Stimulated activated CD4-positive, alpha-beta T cell treated with anti-CD3 and anti-CD28 coated beads, Interleukin-1b, Interleukin-23, amount 100 ng/mL, for 4 hours (primary cell): Measurements from ENCODE around the gene ALX1.

ENCODE experiments used
- DNase-seq, 2 donors: peaks; one replicate each; pipeline ENCODE4 v3.0.0-alpha.2; 2020; ENCODE audit warnings: low read depth in 2 of 2

ALX1 gene

DNA sequence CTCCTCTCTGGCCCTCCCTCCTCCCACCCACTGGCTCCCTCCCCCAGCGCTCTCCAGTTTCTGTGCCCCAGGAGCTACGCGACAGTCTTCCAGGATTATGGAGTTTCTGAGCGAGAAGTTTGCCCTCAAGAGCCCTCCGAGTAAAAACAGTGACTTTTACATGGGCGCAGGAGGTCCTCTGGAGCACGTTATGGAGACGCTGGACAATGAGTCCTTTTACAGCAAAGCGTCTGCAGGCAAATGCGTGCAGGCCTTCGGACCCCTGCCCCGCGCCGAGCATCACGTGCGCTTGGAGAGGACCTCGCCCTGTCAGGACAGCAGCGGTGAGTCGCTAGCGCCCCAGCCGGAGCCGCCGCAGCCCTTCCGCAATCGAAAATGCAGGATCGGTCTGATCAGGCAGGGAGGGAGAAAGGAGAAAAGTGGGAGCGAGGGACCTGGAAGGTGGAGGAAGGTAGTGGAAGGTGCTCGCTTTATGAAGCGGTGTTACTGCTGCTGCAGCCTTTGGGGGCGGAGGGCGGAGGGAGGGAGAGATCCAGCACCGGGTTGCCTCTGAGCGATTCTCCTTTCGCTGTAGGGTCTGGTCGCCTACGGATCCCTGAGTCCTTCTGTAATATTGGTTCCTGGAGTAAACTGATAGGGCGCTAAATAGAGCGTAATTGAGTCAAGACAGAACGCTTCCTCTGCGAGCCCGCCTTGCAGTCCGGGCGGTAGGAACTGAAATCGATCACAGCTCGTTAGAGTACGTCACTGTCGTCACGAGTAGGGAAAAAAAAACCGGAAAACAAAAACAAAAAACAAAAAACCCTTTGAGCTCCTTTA, at the start of gene ALX1:
Gene ALX1, plus strand, starts transcription at position 56 of the 819 bp plus-strand sequence. Its CDS starts 42 bp downstream, at position 98.
- no peak for DNase-seq

GRCh38 chr12:85237327-85237726, 42.7 kb upstream of the ALX1 start:
- no peak for DNase-seq

DNA sequence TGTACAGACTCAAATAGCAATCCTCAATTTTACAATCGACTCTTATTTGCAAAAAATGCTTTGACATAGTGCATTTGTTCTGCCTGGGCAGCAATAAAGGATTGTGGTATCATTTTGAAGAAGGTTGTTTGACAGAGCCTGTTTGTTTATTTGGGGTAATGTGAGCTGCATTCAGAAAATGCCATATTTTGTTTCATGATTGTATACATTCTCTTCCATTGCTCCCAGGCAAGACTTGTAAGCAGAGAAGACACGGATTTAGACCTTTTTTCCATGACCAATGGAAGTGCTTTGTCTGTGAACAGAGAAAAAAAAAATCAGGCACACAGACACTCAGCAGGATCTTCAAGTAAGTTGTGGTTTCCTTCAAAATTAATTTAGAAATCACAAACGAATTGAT, 35.5 kb upstream of the ALX1 start:
- DNase-seq: no peak

GRCh38 chr12:85253853-85254252, 26.2 kb upstream of the ALX1 start:
- DNase-seq: no peak

DNA sequence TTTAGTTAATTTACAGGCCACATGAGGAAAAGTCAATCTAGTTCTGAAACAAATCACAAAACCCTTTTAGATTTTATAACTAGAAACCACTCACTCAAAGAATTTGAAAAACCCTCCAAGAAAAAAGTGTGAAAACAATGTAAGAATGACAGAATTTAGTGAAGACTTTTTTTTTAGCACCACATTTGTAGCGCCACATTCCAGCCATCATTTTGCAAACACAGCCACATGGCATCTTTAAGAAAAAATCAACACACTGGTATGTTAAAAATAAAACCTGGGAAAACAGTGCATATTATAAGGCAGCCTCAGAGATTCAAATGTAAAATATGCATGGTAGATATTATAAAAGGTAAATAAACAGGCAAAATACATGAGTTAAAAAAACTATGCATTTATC, 22.3 kb upstream of the ALX1 start:
- DNase-seq: no peak

GRCh38 chr12:85260447-85260846, 19.6 kb upstream of the ALX1 start:
- no peak for DNase-seq

GRCh38 chr12:85260896-85261295, 19.1 kb upstream of the ALX1 start:
- DNase-seq: no peak

DNA sequence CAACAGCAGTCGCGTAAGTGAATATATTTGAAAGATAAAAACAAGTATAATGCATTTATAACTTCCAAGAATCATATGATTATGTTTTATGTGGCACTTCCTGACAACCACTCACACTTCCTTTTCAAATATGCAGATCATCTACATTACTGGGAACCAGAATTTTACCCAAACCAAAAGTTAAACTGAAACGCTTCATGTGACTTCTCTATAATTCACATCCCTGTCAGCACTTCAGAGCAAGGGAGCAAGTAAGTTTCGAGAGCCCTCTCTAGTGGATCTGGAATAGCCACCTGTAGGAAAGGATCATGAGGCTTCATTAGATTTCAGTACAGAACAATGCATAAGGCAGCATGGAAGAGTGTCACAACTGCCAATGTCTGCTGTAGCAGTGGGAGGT, 13.7 kb upstream of the ALX1 start:
- no peak for DNase-seq

- no peak for DNase-seq
Measured at GRCh38 chr12:85273381-85274314, 6.4 kb upstream of the ALX1 start.

DNA sequence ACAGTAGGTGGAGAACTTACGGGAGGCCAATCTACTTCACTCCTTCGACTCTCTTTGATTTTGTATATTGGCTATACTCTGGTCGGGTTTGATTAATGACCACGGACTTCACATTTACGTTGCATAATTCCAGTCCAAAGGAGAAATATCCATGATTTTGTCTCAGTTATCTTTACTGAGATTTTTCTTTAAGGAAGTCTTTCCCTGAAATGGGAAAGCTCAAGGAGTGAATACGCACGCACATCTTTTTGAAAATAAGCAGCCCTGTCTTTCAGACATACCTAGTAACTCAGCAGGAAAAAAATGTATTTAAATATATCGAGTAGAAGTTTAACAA, 5.7 kb upstream of the ALX1 start:
- DNase-seq: no peak

DNA sequence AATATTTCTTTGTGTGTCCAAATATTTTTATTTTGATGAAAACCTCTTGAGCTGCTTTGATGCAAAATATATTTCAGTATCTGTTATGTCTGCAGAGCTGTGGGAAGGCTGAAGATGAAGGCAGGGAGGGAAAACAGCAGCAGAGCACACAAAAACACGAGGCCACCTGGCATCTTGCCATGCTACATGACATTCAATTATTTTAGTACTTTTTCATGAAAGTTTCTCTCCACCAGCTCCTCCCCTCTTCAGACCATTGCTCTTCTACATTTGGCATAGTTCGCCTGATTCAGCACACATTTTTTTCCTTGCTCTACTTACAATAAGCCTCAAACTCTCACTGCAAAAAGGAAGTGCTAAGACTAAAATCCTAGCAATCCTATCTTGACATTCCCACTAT, 4.6 kb upstream of the ALX1 start:
- DNase-seq: no peak

DNA sequence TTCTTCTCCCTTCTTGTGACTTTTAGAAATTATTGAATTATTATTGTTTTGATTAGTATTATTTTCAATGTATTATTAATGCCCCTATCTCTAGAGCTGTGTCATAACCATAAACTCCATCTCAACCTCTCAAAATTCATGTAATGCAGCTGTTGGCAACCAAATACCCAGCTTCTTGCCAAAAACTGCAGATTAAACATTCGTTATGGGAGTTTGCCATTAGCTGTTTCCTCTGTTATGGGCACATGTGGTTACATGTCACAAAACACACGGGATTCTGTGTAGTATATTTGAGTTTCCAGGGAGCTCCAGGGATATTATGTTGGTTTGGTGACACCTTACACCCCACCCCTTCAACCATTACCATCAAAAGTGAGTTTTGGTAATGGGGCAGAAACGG, 2.8 kb upstream of the ALX1 start:
- no peak for DNase-seq

GRCh38 chr12:85277900-85278597, 2.0 kb upstream of the ALX1 start:
- no peak for DNase-seq

GRCh38 chr12:85278598-85279448, 1.2 kb upstream of the ALX1 start:
- no peak for DNase-seq

DNA sequence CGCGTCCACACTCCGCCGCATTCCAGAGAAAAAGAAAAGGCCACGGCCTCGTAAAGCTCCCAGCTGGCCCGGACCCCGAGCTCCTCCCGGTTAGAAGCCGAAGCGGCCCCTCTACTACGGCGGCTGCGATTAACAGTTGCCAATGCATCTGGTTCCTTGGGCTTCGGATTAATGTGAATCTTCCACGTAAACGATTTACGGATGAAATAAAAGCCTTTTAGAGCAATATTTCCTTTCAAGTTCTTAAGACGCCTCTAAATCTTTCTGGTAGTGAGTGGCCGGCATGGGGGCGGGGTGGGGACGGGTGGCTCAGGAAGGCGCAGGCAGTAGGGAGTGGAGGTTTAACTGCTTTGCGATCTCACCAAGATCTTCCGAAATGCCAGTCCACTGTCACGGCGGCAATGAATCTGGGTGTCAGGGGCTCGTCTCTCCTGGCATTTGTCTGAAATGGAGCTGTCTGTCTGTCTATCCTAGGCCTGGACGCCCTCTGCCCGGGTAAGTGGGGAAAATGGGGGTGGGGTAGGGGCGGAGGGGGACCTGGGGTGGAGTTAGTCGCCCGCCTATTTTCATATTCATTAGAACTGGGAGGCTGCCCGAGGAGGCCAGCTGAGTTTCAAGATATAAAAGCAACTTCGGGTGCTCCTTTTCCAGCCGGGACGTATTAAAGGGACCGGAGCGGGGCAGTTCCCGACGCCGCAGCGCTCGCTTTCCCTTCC, 413 bp upstream of the ALX1 start:
- DNase-seq: no peak

- DNase-seq: no peak
Measured at GRCh38 chr12:85280984-85281630, 1.1 kb downstream of the ALX1 start.

DNA sequence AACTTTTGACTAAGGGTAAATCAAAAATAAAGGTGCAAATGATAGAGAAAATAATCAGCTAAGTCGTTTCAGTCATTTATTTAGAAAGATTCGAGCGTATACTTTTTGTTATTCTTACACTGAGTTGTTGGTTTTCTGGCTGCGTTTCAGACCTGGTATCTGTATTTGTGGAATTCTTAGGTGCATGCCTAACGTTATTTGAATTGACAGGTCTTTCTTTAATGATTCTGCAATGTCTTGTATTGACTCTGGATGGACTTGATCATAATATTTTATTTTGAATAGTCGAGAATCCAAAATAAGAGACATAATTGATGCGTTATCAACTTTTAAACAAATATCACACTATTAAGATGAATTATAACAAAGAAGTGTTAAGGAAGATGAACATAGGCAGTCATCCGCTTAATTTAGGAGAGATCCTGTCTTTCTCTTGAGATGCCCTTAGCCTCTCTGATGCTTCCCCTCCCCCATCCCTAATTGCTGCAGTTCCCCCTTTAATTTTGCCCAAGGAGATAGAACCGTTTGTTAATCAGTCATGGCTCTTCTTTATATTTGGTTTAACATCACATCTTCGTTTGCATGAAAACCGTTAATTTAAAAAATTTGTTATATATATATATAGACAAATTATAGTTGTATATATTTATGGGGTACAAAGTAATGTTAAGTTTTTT, 1.8 kb downstream of the ALX1 start:
- no peak for DNase-seq

- no peak for DNase-seq
Measured at GRCh38 chr12:85283560-85283959, 3.5 kb downstream of the ALX1 start.

GRCh38 chr12:85296362-85296761, 16.3 kb downstream of the ALX1 start:
- DNase-seq: no peak

- no peak for DNase-seq
Measured at GRCh38 chr12:85299053-85299452, 19.0 kb downstream of the ALX1 start.
